CD8-positive, alpha-beta memory T cell (primary cell): Measurements from ENCODE around the gene NCAPG2. TPM values are rescaled to one million over a fixed set of nuclear protein-coding genes. Genes with fewer than 3 reads are reported as not detected.

ENCODE experiments used
- CTCF ChIA-PET: fragments of 350-600 bp; sonication (Branson Sonifier 250); formaldehyde crosslinking; loops from one replicate; lab custom pipeline; 2021; ENCODE audit warnings: antibody characterized with exemption; lab: Charles Lee
- POLR2A ChIA-PET: fragments of 350-600 bp; sonication (Branson Sonifier 250); formaldehyde crosslinking; loops from one replicate; lab custom pipeline; 2021; ENCODE audit warnings: antibody characterized with exemption; lab: Charles Lee
- DNase-seq, 5 donors: peaks; one replicate each; pipeline versions ENCODE4 v3.0.0 to v3.0.0-alpha.2; 2020 to 2022; ENCODE audit warnings: mixed read lengths in 1 of 5
- H3K27ac ChIP-seq: one replicate; pipeline ENCODE4 v1.7.0; 2013; ENCODE audit warnings: low read depth, mild to moderate bottlenecking, low read length, moderate library complexity
- H3K27me3 ChIP-seq: 2 replicates; pipeline ENCODE4 v1.7.0; 2013; ENCODE audit warnings: low read length, mild to moderate bottlenecking; ENCODE audit not compliant: insufficient read depth, poor library complexity, severe bottlenecking
- H3K36me3 ChIP-seq: 2 replicates; pipeline ENCODE4 v1.7.0; 2013; ENCODE audit warnings: mild to moderate bottlenecking, low read length, moderate library complexity; ENCODE audit not compliant: insufficient read depth
- H3K4me1 ChIP-seq: 2 replicates; pipeline ENCODE4 v1.7.0; 2013; ENCODE audit warnings: mild to moderate bottlenecking, low read length, moderate library complexity; ENCODE audit not compliant: insufficient read depth
- H3K4me3 ChIP-seq: 2 replicates; pipeline ENCODE4 v1.7.0; 2013; ENCODE audit warnings: mild to moderate bottlenecking, low read length
- H3K9me3 ChIP-seq: 2 replicates; pipeline ENCODE4 v1.7.0; 2013; ENCODE audit warnings: mild to moderate bottlenecking, low read length
- H3K27ac Mint-ChIP-seq, 8 donors: one replicate each; pipeline ENCODE4 v1.8.0; 2020 to 2021; ENCODE audit warnings: mixed read lengths in 8 of 8, mild to moderate bottlenecking in 6 of 8, inconsistent platforms in 3 of 8, moderate library complexity in 3 of 8
- H3K27me3 Mint-ChIP-seq, 2 donors: one replicate each; pipeline ENCODE4 v1.8.0; 2020 to 2021; ENCODE audit warnings: mixed read lengths in 2 of 2, mild to moderate bottlenecking in 1 of 2, moderate library complexity in 1 of 2
- H3K36me3 Mint-ChIP-seq, 3 donors: one replicate each; pipeline ENCODE4 v1.8.0; 2020 to 2021; ENCODE audit warnings: mixed read lengths in 3 of 3, inconsistent platforms in 1 of 3, mild to moderate bottlenecking in 1 of 3
- H3K4me1 Mint-ChIP-seq, 3 donors: one replicate each; pipeline ENCODE4 v1.8.0; 2020 to 2021; ENCODE audit warnings: mixed read lengths in 3 of 3, inconsistent platforms in 1 of 3, mild to moderate bottlenecking in 1 of 3
- H3K4me3 Mint-ChIP-seq, 7 donors: one replicate each; pipeline ENCODE4 v1.8.0; 2020 to 2021; ENCODE audit warnings: mixed read lengths in 7 of 7, mild to moderate bottlenecking in 6 of 7, moderate library complexity in 4 of 7, inconsistent platforms in 2 of 7
- H3K9me3 Mint-ChIP-seq, 5 donors: one replicate each; pipeline ENCODE4 v1.8.0; 2020 to 2022; ENCODE audit warnings: mixed read lengths in 5 of 5, mild to moderate bottlenecking in 3 of 5, moderate library complexity in 2 of 5, inconsistent platforms in 1 of 5
- polyA plus RNA-seq: library from polyadenylated mRNA; unstranded; fragments of 300-500 nt; fragmentation: Illumina TruSeq; gene quantifications from one replicate; pipeline ENCODE4 v1.2.3, GENCODE V29; 2021
- total RNA-seq, 2 experiments: library from RNA; stranded (reverse); gene quantifications; one replicate each; pipeline ENCODE4 v1.2.3, GENCODE V29; 2021

The NCAPG2 gene
- total and polyA plus RNA-seq, 3 experiments from 2014 or later = 4.3 to 75.5 (median 71.4) TPM

GRCh38 chr7:158617737-158618128 lies 86.9 kb downstream of the NCAPG2 start:
- DNase-seq = no peak
- Histone ChIP-seq H3K9me3 (no peaks in the 10 kb centered on the region), H3K27me3 (no peaks in the 10 kb centered on the region), H3K36me3 (no peaks in the 10 kb centered on the region), H3K4me3 (no peak overlapping the region), H3K4me1 (no peaks in the 10 kb centered on the region), H3K27ac (peak overlapping the region; percentile 63)
- Mint-ChIP-seq H3K9me3 (peaks cover 0 to 1% (median 0%) of the 10 kb centered on the region in 5 donors), H3K36me3 (no peaks in the 10 kb centered on the region), H3K4me1 (peaks cover 0 to 6% (median 0%) of the 10 kb centered on the region in 3 donors), H3K27me3 (no peaks in the 10 kb centered on the region), H3K27ac (no peak overlapping the region), H3K4me3 (no peak overlapping the region)
- ChIA-PET CTCF (no interaction called here), POLR2A (no interaction called here)

GRCh38 chr7:158616050-158616449 lies 88.6 kb downstream of the NCAPG2 start:
- no peak overlapping the region for H3K4me3 ChIP-seq
- Mint-ChIP-seq H3K27ac (no peak overlapping the region), H3K4me3 (no peak overlapping the region), H3K4me1 (peaks cover 0 to 6% (median 0%) of the 10 kb centered on the region in 3 donors), H3K36me3 (no peaks in the 10 kb centered on the region), H3K9me3 (peaks cover 0 to 1% (median 0%) of the 10 kb centered on the region in 5 donors), H3K27me3 (no peaks in the 10 kb centered on the region)
- DNase-seq = no peak
- H3K27me3 ChIP-seq = no peaks in the 10 kb centered on the region
- no peaks in the 10 kb centered on the region for H3K36me3 ChIP-seq
- no peaks in the 10 kb centered on the region for H3K4me1 ChIP-seq
- POLR2A ChIA-PET = no interaction called here
- CTCF ChIA-PET = no interaction called here
- no peaks in the 10 kb centered on the region for H3K9me3 ChIP-seq
- no peak overlapping the region for H3K27ac ChIP-seq

- Histone ChIP-seq H3K36me3 (no peaks in the 10 kb centered on the region), H3K4me1 (no peaks in the 10 kb centered on the region), H3K4me3 (no peak overlapping the region), H3K9me3 (no peaks in the 10 kb centered on the region), H3K27me3 (no peaks in the 10 kb centered on the region), H3K27ac (no peak overlapping the region)
- Mint-ChIP-seq H3K27me3 (no peaks in the 10 kb centered on the region), H3K4me1 (peaks cover 0 to 6% (median 0%) of the 10 kb centered on the region in 3 donors), H3K36me3 (no peaks in the 10 kb centered on the region), H3K9me3 (peaks cover 0 to 1% (median 0%) of the 10 kb centered on the region in 5 donors), H3K27ac (no peak overlapping the region), H3K4me3 (no peak overlapping the region)
- ChIA-PET POLR2A (no interaction called here), CTCF (interaction anchor here (1.0 to 1.2 kb wide), 2 partner anchors 10 to 362 kb away, joined by 3 to 4 read pairs; no protein-coding TSS in a partner anchor)
- no peak for DNase-seq
These were observed 89.9 kb downstream of the NCAPG2 start for GRCh38 chr7:158614700-158615099.

DNA sequence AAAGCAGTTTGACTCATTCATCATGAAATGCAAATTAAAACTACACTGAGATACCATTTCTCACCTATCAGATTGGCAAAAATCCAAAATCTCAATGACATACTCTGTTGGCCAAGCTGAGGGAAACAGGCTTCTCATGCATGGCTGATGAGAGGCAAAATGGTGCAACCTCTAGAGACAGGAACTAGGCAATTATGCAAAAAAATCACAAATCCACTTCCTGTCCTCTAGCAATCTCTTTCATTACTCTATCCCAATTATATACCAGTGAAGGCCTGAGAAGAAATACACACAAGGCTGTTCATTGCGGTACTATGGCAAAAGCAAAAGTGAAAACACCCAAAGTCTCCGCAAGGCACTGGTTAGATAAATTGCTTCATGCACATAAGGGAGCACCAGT lies 91.1 kb downstream of the NCAPG2 start:
- Histone ChIP-seq H3K9me3 (no peaks in the 10 kb centered on the region), H3K4me1 (no peaks in the 10 kb centered on the region), H3K4me3 (no peak overlapping the region), H3K36me3 (no peaks in the 10 kb centered on the region), H3K27ac (no peak overlapping the region), H3K27me3 (no peaks in the 10 kb centered on the region)
- H3K27ac Mint-ChIP-seq = no peak overlapping the region
- H3K4me1 Mint-ChIP-seq = peaks cover 0 to 6% (median 0%) of the 10 kb centered on the region in 3 donors
- no peak for DNase-seq
- H3K36me3 Mint-ChIP-seq = no peaks in the 10 kb centered on the region
- POLR2A ChIA-PET = no interaction called here
- CTCF ChIA-PET = no interaction called here
- no peaks in the 10 kb centered on the region for H3K27me3 Mint-ChIP-seq
- H3K4me3 Mint-ChIP-seq = no peak overlapping the region
- H3K9me3 Mint-ChIP-seq = peaks cover 0 to 1% (median 0%) of the 10 kb centered on the region in 5 donors

DNA sequence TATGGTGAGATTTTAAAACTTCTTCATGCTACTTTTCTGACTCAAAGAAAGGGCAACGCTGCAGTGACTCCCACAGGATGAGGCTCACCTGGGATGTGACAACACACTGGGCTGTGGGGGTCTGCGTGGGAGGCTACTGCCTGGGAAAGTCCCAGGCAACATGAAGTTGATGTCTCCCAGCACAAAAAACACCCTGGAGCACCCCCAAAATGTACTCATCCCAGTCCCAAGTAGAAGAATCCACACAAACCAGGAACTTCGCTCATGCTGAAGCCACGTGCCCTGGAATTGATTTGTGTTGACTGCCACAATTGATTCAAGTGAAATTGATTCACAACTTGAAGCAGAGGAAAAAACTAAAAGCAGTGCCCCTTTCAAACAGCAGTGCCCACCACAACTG lies 92.1 kb downstream of the NCAPG2 start:
- POLR2A ChIA-PET = no interaction called here
- H3K36me3 Mint-ChIP-seq = no peaks in the 10 kb centered on the region

GRCh38 chr7:158611541-158611940 lies 93.1 kb downstream of the NCAPG2 start:
- no peak overlapping the region for H3K4me3 ChIP-seq
- peaks cover 0 to 6% (median 0%) of the 10 kb centered on the region in 3 donors for H3K4me1 Mint-ChIP-seq
- H3K36me3 Mint-ChIP-seq = no peaks in the 10 kb centered on the region
- ChIA-PET POLR2A (no interaction called here), CTCF (no interaction called here)
- no peak for DNase-seq
- no peak overlapping the region for H3K27ac ChIP-seq
- H3K36me3 ChIP-seq = no peaks in the 10 kb centered on the region
- H3K27ac Mint-ChIP-seq = no peak overlapping the region
- H3K9me3 ChIP-seq = no peaks in the 10 kb centered on the region
- no peaks in the 10 kb centered on the region for H3K9me3 Mint-ChIP-seq
- no peaks in the 10 kb centered on the region for H3K27me3 ChIP-seq
- no peaks in the 10 kb centered on the region for H3K27me3 Mint-ChIP-seq
- no peak overlapping the region for H3K4me3 Mint-ChIP-seq
- H3K4me1 ChIP-seq = no peaks in the 10 kb centered on the region

More for the DNA sequence above, 92.1 kb downstream of the NCAPG2 start:
- no peaks in the 10 kb centered on the region for H3K4me1 ChIP-seq
- Mint-ChIP-seq H3K4me1 (peaks cover 0 to 6% (median 0%) of the 10 kb centered on the region in 3 donors), H3K9me3 (no peaks in the 10 kb centered on the region), H3K27ac (peak overlapping the region in 1 of 8 donors; percentile 60), H3K27me3 (no peaks in the 10 kb centered on the region), H3K4me3 (no peak overlapping the region)
- no peak overlapping the region for H3K4me3 ChIP-seq
- H3K9me3 ChIP-seq = no peaks in the 10 kb centered on the region
- H3K27ac ChIP-seq = no peak overlapping the region
- CTCF ChIA-PET = no interaction called here
- DNase-seq = no peak
- no peaks in the 10 kb centered on the region for H3K27me3 ChIP-seq
- H3K36me3 ChIP-seq = no peaks in the 10 kb centered on the region

DNA sequence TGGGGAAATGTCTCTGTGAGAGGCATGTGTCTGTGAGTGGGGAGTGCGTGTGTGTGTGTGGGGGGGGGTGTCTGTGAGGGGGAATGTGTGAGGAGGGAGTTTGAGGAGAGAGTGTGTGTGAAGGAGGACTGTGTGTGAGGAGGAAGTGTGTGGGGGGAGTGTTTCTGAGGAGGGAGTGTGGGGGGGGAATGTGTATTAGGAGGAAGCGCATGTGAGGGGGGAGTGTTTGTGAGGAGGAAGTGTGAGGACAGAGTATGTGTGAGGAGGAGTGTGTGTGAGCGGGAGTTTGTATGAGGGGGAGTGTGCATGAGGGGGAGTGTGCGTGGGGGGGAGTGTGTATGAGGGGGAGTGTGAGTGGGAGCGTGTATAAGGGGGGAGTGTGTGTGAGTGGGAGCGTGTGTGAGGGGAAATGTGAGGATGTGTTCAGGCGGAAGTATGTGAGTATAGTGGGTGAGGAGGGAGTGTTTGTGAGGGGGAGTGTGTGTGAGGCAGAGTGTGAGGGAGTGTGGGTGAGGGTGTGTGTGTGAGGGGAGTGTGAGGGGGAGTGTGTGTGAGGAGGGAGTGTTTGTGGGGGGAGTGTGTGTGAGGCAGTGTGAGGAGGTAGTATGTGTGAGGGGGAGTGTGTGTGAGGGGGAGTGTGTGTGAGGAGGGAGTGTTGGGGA lies 95.2 kb downstream of the NCAPG2 start:
- no peaks in the 10 kb centered on the region for H3K27me3 Mint-ChIP-seq
- H3K4me3 ChIP-seq = no peak overlapping the region
- H3K4me3 Mint-ChIP-seq = no peak overlapping the region
- no peaks in the 10 kb centered on the region for H3K36me3 ChIP-seq
- H3K9me3 ChIP-seq = no peaks in the 10 kb centered on the region
- CTCF ChIA-PET = no interaction called here
- no peak for DNase-seq
- peaks cover 0 to 6% (median 0%) of the 10 kb centered on the region in 3 donors for H3K4me1 Mint-ChIP-seq
- peak overlapping the region in 1 of 8 donors; percentile 29 for H3K27ac Mint-ChIP-seq
- no peaks in the 10 kb centered on the region for H3K36me3 Mint-ChIP-seq
- POLR2A ChIA-PET = no interaction called here
- H3K9me3 Mint-ChIP-seq = no peaks in the 10 kb centered on the region
- H3K4me1 ChIP-seq = no peaks in the 10 kb centered on the region
- H3K27ac ChIP-seq = no peak overlapping the region
- no peaks in the 10 kb centered on the region for H3K27me3 ChIP-seq

DNA sequence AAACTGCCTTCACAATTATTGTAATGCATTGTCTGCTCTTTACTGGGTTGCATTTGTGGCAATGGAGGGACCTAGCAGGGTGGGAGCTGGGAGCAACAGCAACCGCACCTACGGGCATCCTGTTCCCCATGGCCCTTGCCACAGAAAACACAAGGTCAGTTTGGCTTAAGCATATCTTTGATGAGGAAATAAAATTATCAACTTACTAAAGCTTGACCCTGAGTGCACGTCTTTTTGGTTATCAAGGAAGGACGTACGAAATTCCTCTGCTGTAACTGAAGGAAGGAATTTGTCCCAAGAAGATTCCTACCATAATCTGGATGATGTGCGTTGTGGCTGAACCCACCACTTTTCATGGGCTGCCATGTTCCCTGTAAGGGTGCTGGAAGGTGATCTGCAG lies 97.0 kb downstream of the NCAPG2 start:
- no peaks in the 10 kb centered on the region for H3K4me1 ChIP-seq
- H3K36me3 ChIP-seq = no peaks in the 10 kb centered on the region
- Mint-ChIP-seq H3K27me3 (no peaks in the 10 kb centered on the region), H3K4me1 (no peaks in the 10 kb centered on the region), H3K27ac (no peak overlapping the region), H3K4me3 (no peak overlapping the region), H3K9me3 (no peaks in the 10 kb centered on the region), H3K36me3 (no peaks in the 10 kb centered on the region)
- H3K27me3 ChIP-seq = no peaks in the 10 kb centered on the region
- H3K27ac ChIP-seq = no peak overlapping the region
- CTCF ChIA-PET = no interaction called here
- POLR2A ChIA-PET = no interaction called here
- no peak for DNase-seq
- no peak overlapping the region for H3K4me3 ChIP-seq
- no peaks in the 10 kb centered on the region for H3K9me3 ChIP-seq
